ENCODE measurements around the gene ZDHHC5.

ZDHHC5 gene

GRCh38 chr11:57735619-57736298 lies 67.8 kb downstream of the ZDHHC5 start:
- no peak for TF ChIP-seq CTCF (IDR thresholded peaks at IDR 0.05; ENCODE audit: extremely low read depth, insufficient read depth, missing control alignments)
- in situ Hi-C loops (cut with MboI; ENCODE audit: low pct_unique_long_range_greater_than_20kb, low sequenced_read_pairs, unreplicated experiment): no loop called here
- no peak for DNase-seq (ENCODE audit: low spot score)

GRCh38 chr11:57741132-57742086 lies 73.5 kb downstream of the ZDHHC5 start, which contains the start of gene SELENOH:
Gene SELENOH, plus strand, starts transcription at chr11:57741491. Its CDS starts 105 bp downstream, at chr11:57741596.
- TF ChIP-seq CTCF (IDR thresholded peaks at IDR 0.05; ENCODE audit: extremely low read depth, insufficient read depth, missing control alignments): no peak
- in situ Hi-C loops (cut with MboI; ENCODE audit: low pct_unique_long_range_greater_than_20kb, low sequenced_read_pairs, unreplicated experiment): loop anchor here (10.0 kb wide), 1 partner anchor 53 kb away; no protein-coding TSS in a partner anchor
- peak; percentile 89 for DNase-seq (ENCODE audit: low spot score)

GRCh38 chr11:57742087-57742452 lies 74.2 kb downstream of the ZDHHC5 start:
- TF ChIP-seq CTCF (IDR thresholded peaks at IDR 0.05; ENCODE audit: extremely low read depth, insufficient read depth, missing control alignments): no peak
- no peak for DNase-seq (ENCODE audit: low spot score)
- in situ Hi-C loops (cut with MboI; ENCODE audit: low pct_unique_long_range_greater_than_20kb, low sequenced_read_pairs, unreplicated experiment): loop anchor here (10.0 kb wide), 1 partner anchor 53 kb away; no protein-coding TSS in a partner anchor

GRCh38 chr11:57744357-57744756 lies 76.4 kb downstream of the ZDHHC5 start:
- in situ Hi-C loops (cut with MboI; ENCODE audit: low pct_unique_long_range_greater_than_20kb, low sequenced_read_pairs, unreplicated experiment): loop anchor here (10.0 kb wide), 1 partner anchor 50 kb away; no protein-coding TSS in a partner anchor
- DNase-seq (ENCODE audit: low spot score): no peak
- TF ChIP-seq CTCF (IDR thresholded peaks at IDR 0.05; ENCODE audit: extremely low read depth, insufficient read depth, missing control alignments): no peak

GRCh38 chr11:57745206-57745605 lies 77.3 kb downstream of the ZDHHC5 start:
- no peak for TF ChIP-seq CTCF (IDR thresholded peaks at IDR 0.05; ENCODE audit: extremely low read depth, insufficient read depth, missing control alignments)
- DNase-seq (ENCODE audit: low spot score): no peak
- in situ Hi-C loops (cut with MboI; ENCODE audit: low pct_unique_long_range_greater_than_20kb, low sequenced_read_pairs, unreplicated experiment): loop anchor here (10.0 kb wide), 1 partner anchor 50 kb away; no protein-coding TSS in a partner anchor

GRCh38 chr11:57746920-57747319 lies 79.0 kb downstream of the ZDHHC5 start:
- no peak for TF ChIP-seq CTCF (IDR thresholded peaks at IDR 0.05; ENCODE audit: extremely low read depth, insufficient read depth, missing control alignments)
- no peak for DNase-seq (ENCODE audit: low spot score)
- in situ Hi-C loops (cut with MboI; ENCODE audit: low pct_unique_long_range_greater_than_20kb, low sequenced_read_pairs, unreplicated experiment): loop anchor here (10.0 kb wide), 1 partner anchor 48 kb away; no protein-coding TSS in a partner anchor

Measured in GM13977 (cell line).